Gastrocnemius medialis (tissue), 4 donors: ENCODE data around the gene TENT5C. TPM values are rescaled to one million over a fixed set of nuclear protein-coding genes. Genes with fewer than 3 reads are reported as not detected.

ENCODE experiments used
- ATAC-seq, 2 donors: fragments of 150-250 bp; one replicate each; pipeline ENCODE4 v1.9.1; 2016
- DNase-seq, 2 donors: peaks; one replicate each; pipeline ENCODE4 v3.0.0-alpha.2; 2019
- H3K27ac ChIP-seq, 4 donors: fragments of 200-600 bp; sonication (generic); 1 replicate in 1 of 4; 2 replicates in 3 of 4; pipeline ENCODE4 v1.5.1; 2016 to 2018; ENCODE audit warnings: mild to moderate bottlenecking in 2 of 4, moderate library complexity in 1 of 4
- H3K27me3 ChIP-seq, 3 donors: fragments of 200-600 bp; sonication (generic) in 2 of 3; 1 replicate in 1 of 3; 2 replicates in 2 of 3; pipeline versions ENCODE4 v1.5.1 to v1.6.0; 2016 to 2019; ENCODE audit warnings: mild to moderate bottlenecking in 1 of 3, moderate library complexity in 1 of 3
- H3K36me3 ChIP-seq, 2 donors: fragments of 200-600 bp; sonication (generic) in 1 of 2; one replicate each; pipeline ENCODE4 v1.5.1; 2017 to 2018
- H3K4me1 ChIP-seq, 2 donors: fragments of 200-600 bp; sonication (generic) in 1 of 2; one replicate each; pipeline ENCODE4 v1.5.1; 2016 to 2017; ENCODE audit warnings: mild to moderate bottlenecking in 2 of 2
- H3K4me3 ChIP-seq, 4 donors: fragments of 200-600 bp; sonication (generic) in 3 of 4; 1 replicate in 1 of 4; 2 replicates in 3 of 4; pipeline ENCODE4 v1.5.1; 2016 to 2019; ENCODE audit warnings: mild to moderate bottlenecking in 2 of 4
- H3K9me3 ChIP-seq, 3 donors: fragments of 200-600 bp; sonication (generic) in 2 of 3; 1 replicate in 1 of 3; 2 replicates in 2 of 3; pipeline ENCODE4 v1.5.1; 2016 to 2019
- POLR2A ChIP-seq, 2 donors: fragments of 450-650 bp; IDR thresholded peaks; one replicate each; pipeline ENCODE4 v1.6.1; 2017; ENCODE audit warnings: antibody characterized with exemption in 2 of 2, mild to moderate bottlenecking in 2 of 2, moderate library complexity in 2 of 2
- in situ Hi-C, 4 donors: fragments of 200-750 bp; cut with MboI; loops; one replicate each; pipeline versions ENCODE4 v1.15.0 to v1.8.0; 2017; ENCODE audit warnings: low sequenced_read_pairs in 4 of 4
- intact Hi-C: fragments of 100-400 bp; cut with DNase I; formaldehyde crosslinking; loops from one replicate; pipeline ENCODE4 v1.15.1; 2023; ENCODE audit warnings: low total_unique reads
- total RNA-seq, 4 donors: library from RNA; depleted of rRNA; stranded (reverse); fragments of >200 nt; gene quantifications; one replicate each; pipeline versions ENCODE4 v1.1.0 to v1.2.3, GENCODE V29; 2016
- TF ChIP-seq, protein P1 (sequence below), 5 experiments: fragments of 450-650 bp in 3 of 5; fragments of 200-600 bp in 2 of 5; sonication (generic) in 2 of 5; IDR thresholded peaks in 4 of 5; conservative IDR thresholded peaks in 1 of 5; 1 replicate in 4 of 5; 2 replicates in 1 of 5; pipeline ENCODE4 v1.5.1; 2016 to 2019; ENCODE audit warnings: antibody characterized with exemption in 5 of 5, mild to moderate bottlenecking in 3 of 5, moderate library complexity in 3 of 5

Gene TENT5C
- total RNA-seq, 4 donors from 2014 or later, result 2.3 to 21.8 (median 6.4) TPM

- no peak overlapping the region for H3K4me3 ChIP-seq
- intact Hi-C loops, result loop anchor here (5.0 kb wide), 2 partner anchors 137 to 307 kb away; partner anchors contain the start of gene MAN1A2
- H3K4me1 ChIP-seq, result peaks cover 71 to 73% of the 10 kb centered on the region in 2 donors
- DNase-seq (peak in 1 of 2 donors; percentile 55), ATAC-seq (peak; percentile 18 to 35)
- TF ChIP-seq, protein P1, sequence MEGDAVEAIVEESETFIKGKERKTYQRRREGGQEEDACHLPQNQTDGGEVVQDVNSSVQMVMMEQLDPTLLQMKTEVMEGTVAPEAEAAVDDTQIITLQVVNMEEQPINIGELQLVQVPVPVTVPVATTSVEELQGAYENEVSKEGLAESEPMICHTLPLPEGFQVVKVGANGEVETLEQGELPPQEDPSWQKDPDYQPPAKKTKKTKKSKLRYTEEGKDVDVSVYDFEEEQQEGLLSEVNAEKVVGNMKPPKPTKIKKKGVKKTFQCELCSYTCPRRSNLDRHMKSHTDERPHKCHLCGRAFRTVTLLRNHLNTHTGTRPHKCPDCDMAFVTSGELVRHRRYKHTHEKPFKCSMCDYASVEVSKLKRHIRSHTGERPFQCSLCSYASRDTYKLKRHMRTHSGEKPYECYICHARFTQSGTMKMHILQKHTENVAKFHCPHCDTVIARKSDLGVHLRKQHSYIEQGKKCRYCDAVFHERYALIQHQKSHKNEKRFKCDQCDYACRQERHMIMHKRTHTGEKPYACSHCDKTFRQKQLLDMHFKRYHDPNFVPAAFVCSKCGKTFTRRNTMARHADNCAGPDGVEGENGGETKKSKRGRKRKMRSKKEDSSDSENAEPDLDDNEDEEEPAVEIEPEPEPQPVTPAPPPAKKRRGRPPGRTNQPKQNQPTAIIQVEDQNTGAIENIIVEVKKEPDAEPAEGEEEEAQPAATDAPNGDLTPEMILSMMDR (IDR thresholded peaks at IDR 0.05 in 4 of 5, conservative IDR thresholded peaks at IDR 0.05 in 1 of 5), result peak in 3 of 5 experiments; percentile 12 to 34 (median 20)
- no peak for TF ChIP-seq POLR2A (IDR thresholded peaks at IDR 0.05)
- no peaks in the 10 kb centered on the region for H3K27me3 ChIP-seq
- in situ Hi-C loops, result loop anchor here in 1 of 4 donors (5.0 kb wide), 1 partner anchor 67 kb away; the partner anchor contains the start of gene TENT5C
- H3K9me3 ChIP-seq, result no peaks in the 10 kb centered on the region
- H3K27ac ChIP-seq, result peak overlapping the region; percentile 84 to 95 (median 94)
- H3K36me3 ChIP-seq, result no peaks in the 10 kb centered on the region
Measured at GRCh38 chr1:117674521-117675400, 68.9 kb downstream of the TENT5C start.

DNA sequence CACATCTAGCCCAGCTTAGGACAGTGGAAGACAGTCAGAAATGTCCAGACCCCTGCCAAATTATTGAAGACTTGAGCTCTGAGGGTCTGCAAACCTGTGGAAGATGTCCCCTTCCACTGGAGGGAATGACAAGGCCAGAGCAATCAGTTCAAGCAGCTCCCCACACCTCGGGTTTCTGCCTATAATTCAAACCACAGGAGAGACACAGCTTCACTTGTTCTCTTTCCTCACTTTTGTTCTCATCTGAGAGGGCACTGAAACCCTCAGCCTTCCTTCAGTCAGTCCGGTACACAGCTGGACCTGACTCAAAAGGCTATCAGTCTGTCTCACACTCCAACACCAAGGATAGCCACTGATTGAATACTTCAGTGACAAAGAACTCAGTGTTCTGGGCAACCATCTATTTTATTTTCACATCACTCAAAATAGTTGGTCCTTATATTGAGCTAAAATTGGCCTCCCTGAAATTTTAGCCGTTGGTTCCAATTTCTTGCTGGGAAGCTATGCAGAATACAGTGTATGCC is 70.1 kb downstream of the TENT5C start:
- H3K27me3 ChIP-seq, result no peaks in the 10 kb centered on the region
- in situ Hi-C loops (loop anchor here in 1 of 4 donors (5.0 kb wide), 1 partner anchor 69 kb away; the partner anchor contains the start of gene TENT5C), intact Hi-C loops (loop anchor here (2.0 to 5.0 kb wide), 2 partner anchors 77 to 309 kb away; partner anchors contain the start of gene MAN1A2)
- no peaks in the 10 kb centered on the region for H3K36me3 ChIP-seq
- peaks cover 82 to 85% of the 10 kb centered on the region in 2 donors for H3K4me1 ChIP-seq
- H3K4me3 ChIP-seq, result no peak overlapping the region
- peak in 1 of 2 donors; percentile 67 for TF ChIP-seq POLR2A (IDR thresholded peaks at IDR 0.05)
- TF ChIP-seq, protein P1 (IDR thresholded peaks at IDR 0.05 in 4 of 5, conservative IDR thresholded peaks at IDR 0.05 in 1 of 5), result no peak
- DNase-seq (peak; percentile 73 to 78), ATAC-seq (peak; percentile 83 to 88)
- H3K27ac ChIP-seq, result peak overlapping the region; percentile 84 to 95 (median 94)
- no peaks in the 10 kb centered on the region for H3K9me3 ChIP-seq

GRCh38 chr1:117676615-117677130 is 70.8 kb downstream of the TENT5C start:
- Histone ChIP-seq H3K27ac (peak overlapping the region; percentile 84 to 95 (median 94)), H3K4me1 (peaks cover 85 to 86% of the 10 kb centered on the region in 2 donors), H3K36me3 (no peaks in the 10 kb centered on the region), H3K27me3 (no peaks in the 10 kb centered on the region), H3K9me3 (no peaks in the 10 kb centered on the region), H3K4me3 (no peak overlapping the region)
- no peak for ATAC-seq
- intact Hi-C loops, result loop anchor here (2.0 to 5.0 kb wide), 2 partner anchors 78 to 309 kb away; partner anchors contain the start of gene MAN1A2
- TF ChIP-seq POLR2A (IDR thresholded peaks at IDR 0.05), result no peak
- TF ChIP-seq, protein P1 (IDR thresholded peaks at IDR 0.05 in 4 of 5, conservative IDR thresholded peaks at IDR 0.05 in 1 of 5), result no peak
- in situ Hi-C loops, result loop anchor here in 1 of 4 donors (5.0 kb wide), 1 partner anchor 69 kb away; the partner anchor contains the start of gene TENT5C
- DNase-seq, result no peak

Other genes with a start within 250 kb of the TENT5C start
- 10 to 100 TPM; 14.9 to 37.0 (median 28.3) TPM for gene MAN1A2, start 238.6 kb upstream of the TENT5C start, total RNA-seq